ENCODE results near the gene ACSS1.

GRCh38 chr20:25058051-25058846, at the start of gene ACSS1:
- peak in 1 of 3 donors; percentile 2 for TF ChIP-seq POLR2A (IDR thresholded peaks at IDR 0.05)
- TF ChIP-seq, protein P1, sequence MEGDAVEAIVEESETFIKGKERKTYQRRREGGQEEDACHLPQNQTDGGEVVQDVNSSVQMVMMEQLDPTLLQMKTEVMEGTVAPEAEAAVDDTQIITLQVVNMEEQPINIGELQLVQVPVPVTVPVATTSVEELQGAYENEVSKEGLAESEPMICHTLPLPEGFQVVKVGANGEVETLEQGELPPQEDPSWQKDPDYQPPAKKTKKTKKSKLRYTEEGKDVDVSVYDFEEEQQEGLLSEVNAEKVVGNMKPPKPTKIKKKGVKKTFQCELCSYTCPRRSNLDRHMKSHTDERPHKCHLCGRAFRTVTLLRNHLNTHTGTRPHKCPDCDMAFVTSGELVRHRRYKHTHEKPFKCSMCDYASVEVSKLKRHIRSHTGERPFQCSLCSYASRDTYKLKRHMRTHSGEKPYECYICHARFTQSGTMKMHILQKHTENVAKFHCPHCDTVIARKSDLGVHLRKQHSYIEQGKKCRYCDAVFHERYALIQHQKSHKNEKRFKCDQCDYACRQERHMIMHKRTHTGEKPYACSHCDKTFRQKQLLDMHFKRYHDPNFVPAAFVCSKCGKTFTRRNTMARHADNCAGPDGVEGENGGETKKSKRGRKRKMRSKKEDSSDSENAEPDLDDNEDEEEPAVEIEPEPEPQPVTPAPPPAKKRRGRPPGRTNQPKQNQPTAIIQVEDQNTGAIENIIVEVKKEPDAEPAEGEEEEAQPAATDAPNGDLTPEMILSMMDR (IDR thresholded peaks at IDR 0.05), result no peak

Measured in body of pancreas (tissue), 4 donors.